Measurements from ENCODE around the gene SCUBE2.

- TF ChIP-seq MYNN (tag by site-specific recombination; IDR thresholded peaks at IDR 0.05; ENCODE audit: borderline replicate concordance), result no peak
- TF ChIP-seq BCL11A (tag by site-specific recombination; IDR thresholded peaks at IDR 0.05; ENCODE audit: low read depth), result no peak
- no peak for TF ChIP-seq ZBTB11 (tag by site-specific recombination; conservative IDR thresholded peaks at IDR 0.05; ENCODE audit: low read depth)
- TF ChIP-seq KLF10 (tag by site-specific recombination; IDR thresholded peaks at IDR 0.05), result no peak
- no peak for TF ChIP-seq ZNF114 (tag by site-specific recombination; IDR thresholded peaks at IDR 0.05)
- TF ChIP-seq ZNF692 (tag by site-specific recombination; IDR thresholded peaks at IDR 0.05), result no peak
These were observed 49.7 kb downstream of the SCUBE2 start for GRCh38 chr11:9041747-9042146.
